Measurements from ENCODE around the gene NR6A1.
"Not testable (repeated sequence)": the region's sequence is repeated elsewhere in the genome, so short reads cannot be mapped to it uniquely, and the experiment has no call there.

Gene NR6A1

GRCh38 chr9:124757616-124758015 is 13.5 kb downstream of the NR6A1 start:
- no peak for DNase-seq

GRCh38 chr9:124756011-124756410 is 15.1 kb downstream of the NR6A1 start:
- DNase-seq: no peak

GRCh38 chr9:124755061-124755460 is 16.1 kb downstream of the NR6A1 start:
- DNase-seq: no peak

- no peak for DNase-seq
Measured at GRCh38 chr9:124754289-124754688, 16.8 kb downstream of the NR6A1 start.

GRCh38 chr9:124752967-124753366 is 18.1 kb downstream of the NR6A1 start:
- no peak for DNase-seq

GRCh38 chr9:124749781-124750180 is 21.3 kb downstream of the NR6A1 start:
- DNase-seq: no peak

GRCh38 chr9:124749284-124749683 is 21.8 kb downstream of the NR6A1 start:
- DNase-seq: no peak

- DNase-seq: no peak
Measured at GRCh38 chr9:124747065-124747464, 24.0 kb downstream of the NR6A1 start.

- DNase-seq: no peak
Measured at GRCh38 chr9:124743686-124744348, 27.3 kb downstream of the NR6A1 start.

GRCh38 chr9:124742940-124743339 is 28.2 kb downstream of the NR6A1 start:
- DNase-seq: no peak

GRCh38 chr9:124741662-124742061 is 29.4 kb downstream of the NR6A1 start:
- DNase-seq: no peak

GRCh38 chr9:124741149-124741548 is 30.0 kb downstream of the NR6A1 start:
- no peak for DNase-seq

GRCh38 chr9:124739360-124739759 is 31.8 kb downstream of the NR6A1 start:
- DNase-seq: no peak

GRCh38 chr9:124738075-124738474 is 33.0 kb downstream of the NR6A1 start:
- not testable (repeated sequence) for DNase-seq

GRCh38 chr9:124735121-124735520 is 36.0 kb downstream of the NR6A1 start:
- no peak for DNase-seq

GRCh38 chr9:124734741-124735083 is 36.4 kb downstream of the NR6A1 start:
- not testable (repeated sequence) for DNase-seq

- no peak for DNase-seq
Measured at GRCh38 chr9:124733964-124734740, 37.0 kb downstream of the NR6A1 start.

GRCh38 chr9:124730772-124731171 is 40.3 kb downstream of the NR6A1 start:
- no peak for DNase-seq

GRCh38 chr9:124726886-124727285 is 44.2 kb downstream of the NR6A1 start:
- DNase-seq: no peak

- DNase-seq: no peak
Measured at GRCh38 chr9:124725068-124725452, 46.1 kb downstream of the NR6A1 start.

GRCh38 chr9:124724415-124725067 is 46.6 kb downstream of the NR6A1 start:
- no peak for DNase-seq

- DNase-seq: no peak
Measured at GRCh38 chr9:124723352-124723751, 47.8 kb downstream of the NR6A1 start.

GRCh38 chr9:124721109-124721906 is 49.8 kb downstream of the NR6A1 start:
- DNase-seq: no peak
